Embryonic facial prominence (tissue), 1 donor: Measurements from ENCODE around the gene TMPRSS2.
"Not testable (repeated sequence)": the region's sequence is repeated elsewhere in the genome, so short reads cannot be mapped to it uniquely, and the experiment has no call there.

ENCODE experiments used
- DNase-seq: peaks from one replicate; pipeline ENCODE4 v3.0.0-alpha.2; 2016; ENCODE audit errors: extremely low spot score

TMPRSS2 gene

DNA sequence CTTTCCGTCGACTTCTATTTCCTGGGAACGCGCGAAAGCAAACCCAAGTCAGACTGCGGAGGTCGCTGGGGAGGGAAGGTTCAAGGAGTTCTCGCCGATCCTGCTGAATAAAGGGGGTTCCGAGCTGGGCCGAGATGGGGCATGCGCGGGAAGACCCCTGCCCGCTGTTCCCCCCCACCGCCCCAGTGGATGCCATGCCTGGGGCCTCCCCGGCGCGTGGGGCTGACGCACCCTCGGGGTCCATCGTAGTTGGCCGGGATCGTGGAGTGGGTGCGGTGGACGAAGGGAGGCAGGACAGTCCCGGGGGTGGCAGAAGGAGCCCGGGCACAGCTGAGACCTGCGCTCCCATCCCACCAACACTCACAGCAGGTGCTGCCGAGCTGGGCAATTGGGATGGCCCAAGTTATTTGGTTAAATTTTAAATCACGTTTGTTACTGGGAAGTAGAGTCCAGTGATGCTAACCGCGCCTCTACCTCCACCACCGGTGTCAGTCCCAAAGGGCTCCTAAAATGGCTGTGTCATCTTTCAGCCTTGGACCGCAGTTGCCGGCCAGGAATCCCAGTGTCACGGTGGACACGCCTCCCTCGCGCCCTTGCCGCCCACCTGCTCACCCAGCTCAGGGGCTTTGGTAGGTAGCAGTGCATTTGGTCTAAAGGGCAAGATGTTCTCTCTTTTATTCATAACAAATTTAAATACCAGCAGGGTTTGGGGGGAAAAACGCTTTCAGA, 81.1 kb downstream of the TMPRSS2 start:
- DNase-seq = no peak

DNA sequence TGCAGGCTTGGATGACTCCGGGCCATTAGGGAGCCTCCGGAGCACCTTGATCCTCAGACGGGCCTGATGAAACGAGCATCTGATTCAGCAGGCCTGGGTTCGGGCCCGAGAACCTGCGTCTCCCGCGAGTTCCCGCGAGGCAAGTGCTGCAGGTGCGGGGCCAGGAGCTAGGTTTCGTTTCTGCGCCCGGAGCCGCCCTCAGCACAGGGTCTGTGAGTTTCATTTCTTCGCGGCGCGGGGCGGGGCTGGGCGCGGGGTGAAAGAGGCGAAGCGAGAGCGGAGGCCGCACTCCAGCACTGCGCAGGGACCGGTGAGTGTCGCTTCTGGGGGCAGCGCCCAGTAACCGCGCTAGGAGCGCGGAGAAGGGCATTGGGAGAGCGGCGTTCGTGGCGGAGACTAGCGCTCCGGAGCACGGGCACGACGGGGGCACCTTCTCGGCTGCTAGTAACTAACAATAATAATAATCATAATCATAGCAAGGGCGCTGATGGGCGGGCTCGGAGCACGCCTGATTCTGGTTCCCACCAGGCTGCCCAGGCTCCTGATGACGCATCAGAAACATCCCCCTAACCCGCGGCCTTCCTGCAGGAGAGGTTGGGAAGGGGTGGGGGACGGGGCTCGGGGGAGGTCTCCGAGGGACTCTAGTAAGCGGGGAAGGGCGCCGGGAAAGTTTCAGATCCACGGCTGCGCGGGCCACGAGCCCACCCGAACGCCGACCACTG, 81.8 kb downstream of the TMPRSS2 start, which contains the start of gene MX1:
TSS of gene MX1 (plus strand) at position 286 of the 722 bp plus-strand sequence. CDS start 5,832 bp downstream, outside the sequence.
- DNase-seq = no peak

DNA sequence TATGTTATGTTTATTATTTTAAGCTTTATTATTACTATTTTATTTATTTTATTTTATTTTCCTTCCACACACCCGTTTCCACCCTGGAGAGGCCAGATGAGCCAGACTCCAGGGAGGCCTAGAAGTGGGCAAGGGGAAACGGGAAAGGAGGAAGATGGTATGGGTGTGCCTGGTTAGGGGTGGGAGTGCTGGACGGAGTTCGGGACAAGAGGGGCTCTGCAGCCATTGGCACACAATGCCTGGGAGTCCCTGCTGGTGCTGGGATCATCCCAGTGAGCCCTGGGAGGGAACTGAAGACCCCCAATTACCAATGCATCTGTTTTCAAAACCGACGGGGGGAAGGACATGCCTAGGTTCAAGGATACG, 82.4 kb downstream of the TMPRSS2 start:
- DNase-seq = no peak

DNA sequence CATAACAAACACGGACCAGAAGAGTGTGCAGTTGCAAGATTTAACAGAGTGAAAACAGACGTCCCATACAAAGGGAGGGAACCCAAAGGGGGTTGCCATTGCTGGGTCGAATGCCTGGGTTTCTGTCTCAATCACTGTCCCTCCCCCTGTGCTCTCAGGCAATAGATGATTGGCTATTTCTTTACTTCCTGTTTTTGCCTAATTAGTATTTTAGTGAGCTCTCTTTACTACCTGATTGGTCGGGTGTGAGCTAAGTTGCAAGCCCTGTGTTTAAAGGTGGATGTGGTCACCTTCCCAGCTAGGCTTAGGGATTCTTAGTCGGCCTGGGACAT, 84.7 kb downstream of the TMPRSS2 start:
- not testable (repeated sequence) for DNase-seq

DNA sequence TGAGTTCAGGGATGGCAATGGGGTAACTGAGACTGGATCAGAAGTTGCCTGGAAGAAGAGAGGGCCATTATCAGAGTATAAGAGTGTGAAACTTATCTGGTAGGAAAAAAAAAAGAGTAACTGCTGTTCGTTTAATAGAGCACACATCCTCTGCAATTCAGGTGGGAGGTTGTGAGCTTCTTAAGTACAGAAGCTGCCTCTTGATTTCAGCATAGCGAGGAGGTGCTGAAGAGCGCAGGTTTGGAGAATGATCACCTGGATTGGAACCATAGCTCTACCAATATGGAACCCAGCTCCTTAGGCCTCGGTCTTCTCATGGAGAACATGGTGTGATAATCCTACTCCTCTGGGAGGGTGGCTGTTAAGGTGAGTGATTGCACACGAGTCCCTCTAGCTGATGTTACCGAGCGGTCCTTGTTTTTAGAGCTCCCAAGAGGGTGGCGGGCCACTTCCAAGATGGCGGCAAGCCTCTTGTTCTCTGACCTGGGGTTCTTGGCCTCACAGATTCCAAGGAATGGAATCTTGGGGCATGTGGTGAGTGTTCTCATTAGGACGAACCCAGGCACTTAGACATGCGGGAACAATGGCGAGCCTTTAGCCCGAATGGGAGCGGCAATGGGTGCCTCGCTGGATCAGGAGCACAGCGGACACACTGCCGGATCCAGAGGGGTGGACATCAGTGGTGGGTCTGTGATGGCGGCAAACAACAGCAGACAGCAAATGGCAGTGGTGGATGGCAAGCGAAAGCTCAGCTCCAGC, 85.2 kb downstream of the TMPRSS2 start:
- no peak for DNase-seq

DNA sequence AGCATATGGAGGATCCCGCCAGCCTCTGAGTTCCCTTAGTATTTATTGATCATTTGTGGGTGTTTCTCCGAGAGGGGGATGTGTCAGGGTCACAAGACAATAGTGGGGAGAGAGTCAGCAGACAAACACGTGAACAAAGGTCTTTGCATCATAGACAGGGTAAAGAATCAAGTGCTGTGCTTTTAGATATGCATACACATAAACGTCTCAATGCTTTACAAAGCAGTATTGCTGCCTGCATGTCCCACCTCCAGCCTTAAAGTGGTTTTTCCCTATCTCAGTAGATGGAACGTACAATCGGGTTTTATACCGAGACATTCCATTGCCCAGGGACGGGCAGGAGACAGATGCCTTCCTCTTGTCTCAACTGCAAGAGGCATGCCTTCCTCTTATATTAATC, 87.0 kb downstream of the TMPRSS2 start:
- DNase-seq = not testable (repeated sequence)

DNA sequence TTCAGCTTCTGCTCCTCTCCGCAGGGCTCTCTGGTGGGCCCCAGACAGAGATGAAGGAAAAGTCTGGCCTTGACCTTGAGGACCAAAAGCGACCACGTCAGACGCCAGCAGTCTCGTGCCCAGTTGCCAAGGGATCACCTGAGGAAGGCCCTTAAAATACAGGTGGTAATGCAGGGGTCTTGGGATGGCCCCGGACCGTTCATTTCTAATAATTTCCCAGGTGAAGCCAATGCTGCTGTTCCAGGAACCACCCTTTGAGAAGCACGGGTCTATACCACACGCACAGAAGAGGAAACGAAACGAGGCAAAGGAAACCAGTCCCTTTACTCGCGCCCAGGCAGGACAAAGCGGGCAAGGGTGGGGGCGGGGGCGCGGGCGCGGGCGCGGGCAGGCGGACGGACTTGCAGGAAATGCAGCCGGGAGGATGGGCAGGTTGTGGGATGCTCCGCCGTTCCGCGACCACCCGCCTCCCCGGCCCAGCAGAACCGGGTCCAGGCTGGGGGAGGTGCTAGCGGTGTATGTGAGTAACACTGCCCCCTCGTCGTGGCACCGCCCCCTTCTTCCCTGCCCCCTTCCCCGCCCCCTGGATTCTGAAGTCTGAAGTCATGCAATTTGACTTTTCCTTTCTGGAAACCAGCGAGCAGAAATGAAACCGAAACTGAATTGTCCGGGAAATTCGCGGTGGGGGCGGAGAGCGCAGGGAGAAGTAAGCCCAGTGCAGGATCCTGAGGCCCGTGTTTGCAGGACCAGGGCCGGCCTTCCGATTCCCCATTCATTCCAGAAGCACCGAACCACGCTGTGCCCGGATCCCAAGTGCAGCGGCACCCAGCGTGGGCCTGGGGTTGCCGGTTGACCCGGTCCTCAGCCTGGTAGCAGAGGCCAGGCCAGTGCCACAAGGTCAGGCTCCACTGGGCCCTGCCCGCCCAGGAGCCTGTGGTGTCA, 87.8 kb downstream of the TMPRSS2 start:
- peak; percentile 71 for DNase-seq

DNA sequence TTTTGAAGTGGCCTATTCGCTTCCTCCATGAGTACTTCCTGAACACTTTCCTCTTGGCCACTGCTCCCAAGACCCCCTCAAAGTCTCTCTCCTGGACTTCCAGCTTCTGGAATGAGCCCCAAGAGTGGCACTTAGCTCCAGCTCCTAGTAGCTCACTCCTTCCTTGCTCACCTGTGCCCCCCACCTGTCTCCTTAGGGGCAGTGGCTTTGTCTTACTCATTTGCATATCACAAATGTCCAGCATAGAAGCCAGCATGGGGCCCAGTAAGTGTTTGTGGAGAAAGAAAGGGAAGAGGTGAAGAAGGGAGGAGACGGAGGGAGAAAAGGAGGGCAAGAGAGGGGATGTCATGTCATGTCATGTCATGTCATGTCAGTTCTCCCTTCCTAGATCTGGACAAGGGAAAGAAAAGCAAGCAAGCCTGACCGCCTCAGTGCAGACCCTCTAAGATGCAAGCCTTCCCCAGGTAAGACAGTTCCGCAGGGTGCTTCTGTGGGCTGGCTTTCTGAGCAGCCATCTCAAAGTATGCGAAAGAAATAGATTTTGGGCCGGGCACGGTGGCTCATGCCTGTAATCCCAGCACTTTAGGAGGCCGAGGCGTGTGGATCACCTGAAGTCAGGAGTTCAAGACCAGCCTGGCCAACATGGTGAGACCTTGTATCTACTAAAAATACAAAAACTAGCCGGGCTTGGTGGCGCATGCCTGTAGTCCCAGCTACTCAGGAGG, 88.8 kb downstream of the TMPRSS2 start:
- DNase-seq = no peak

DNA sequence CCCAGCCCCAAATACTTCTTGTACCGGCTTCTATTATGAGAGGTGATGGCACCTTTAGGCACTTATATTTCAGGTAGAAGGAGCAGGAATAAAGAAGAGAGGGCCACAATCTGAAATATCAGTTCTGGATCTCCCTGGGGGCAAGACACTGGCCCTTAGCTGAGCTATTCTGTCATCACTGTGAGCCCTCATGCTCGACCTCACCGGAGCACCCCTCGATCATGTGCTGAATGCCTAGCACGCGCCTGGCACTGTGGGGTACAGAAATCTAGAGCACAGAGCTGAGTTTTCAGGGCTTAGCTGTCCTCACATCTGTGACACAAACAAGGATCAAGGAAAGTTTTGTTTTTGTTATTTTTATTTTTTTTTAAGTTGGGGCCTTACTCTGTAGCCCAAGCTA, 89.6 kb downstream of the TMPRSS2 start:
- no peak for DNase-seq

DNA sequence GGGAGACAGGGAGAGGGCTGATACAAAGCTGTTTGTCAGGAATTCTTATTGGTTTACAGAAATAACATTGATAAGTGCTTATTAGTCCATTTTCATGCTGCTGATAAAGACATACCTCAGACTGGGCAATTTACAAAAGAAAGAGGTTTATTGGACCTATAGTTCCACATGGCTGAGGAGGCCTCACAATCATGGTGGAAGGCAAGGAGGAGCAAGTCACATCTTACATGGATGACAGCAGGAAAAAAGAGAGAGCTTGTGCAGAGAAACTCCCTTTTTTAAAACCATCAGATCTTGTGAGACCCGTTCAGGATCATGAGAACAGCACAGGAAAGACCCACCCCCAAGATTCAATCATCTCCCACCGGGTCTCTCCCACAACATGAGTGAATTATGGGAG, 90.5 kb downstream of the TMPRSS2 start:
- not testable (repeated sequence) for DNase-seq
